Measurements from ENCODE around the gene KIF2A.

DNA sequence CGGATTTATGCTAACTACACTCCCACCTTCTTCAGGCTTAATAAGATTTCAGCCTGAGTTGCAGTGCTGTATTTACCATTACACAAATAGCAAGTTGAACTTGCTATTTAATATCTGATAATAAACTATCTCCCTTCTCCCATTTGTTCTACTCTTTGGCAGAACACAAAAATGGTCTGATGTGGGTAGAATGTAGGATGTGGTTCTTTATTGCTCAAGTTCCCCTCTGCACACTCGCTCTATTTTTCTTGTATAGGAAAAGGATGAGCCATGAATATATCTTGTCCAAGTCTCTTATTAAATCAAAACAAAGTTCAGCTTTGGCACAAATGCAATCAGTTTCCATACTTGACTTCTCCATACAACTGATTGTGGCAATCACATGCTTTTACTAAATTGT, 37.2 kb upstream of the KIF2A start:
- TF ChIP-seq, protein P1, sequence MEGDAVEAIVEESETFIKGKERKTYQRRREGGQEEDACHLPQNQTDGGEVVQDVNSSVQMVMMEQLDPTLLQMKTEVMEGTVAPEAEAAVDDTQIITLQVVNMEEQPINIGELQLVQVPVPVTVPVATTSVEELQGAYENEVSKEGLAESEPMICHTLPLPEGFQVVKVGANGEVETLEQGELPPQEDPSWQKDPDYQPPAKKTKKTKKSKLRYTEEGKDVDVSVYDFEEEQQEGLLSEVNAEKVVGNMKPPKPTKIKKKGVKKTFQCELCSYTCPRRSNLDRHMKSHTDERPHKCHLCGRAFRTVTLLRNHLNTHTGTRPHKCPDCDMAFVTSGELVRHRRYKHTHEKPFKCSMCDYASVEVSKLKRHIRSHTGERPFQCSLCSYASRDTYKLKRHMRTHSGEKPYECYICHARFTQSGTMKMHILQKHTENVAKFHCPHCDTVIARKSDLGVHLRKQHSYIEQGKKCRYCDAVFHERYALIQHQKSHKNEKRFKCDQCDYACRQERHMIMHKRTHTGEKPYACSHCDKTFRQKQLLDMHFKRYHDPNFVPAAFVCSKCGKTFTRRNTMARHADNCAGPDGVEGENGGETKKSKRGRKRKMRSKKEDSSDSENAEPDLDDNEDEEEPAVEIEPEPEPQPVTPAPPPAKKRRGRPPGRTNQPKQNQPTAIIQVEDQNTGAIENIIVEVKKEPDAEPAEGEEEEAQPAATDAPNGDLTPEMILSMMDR (optimal IDR thresholded peaks at IDR 0.05 in 1 of 3, IDR thresholded peaks at IDR 0.05 in 1 of 3, conservative IDR thresholded peaks at IDR 0.05 in 1 of 3; ENCODE audit: extremely low read depth in 1 of 3, insufficient read depth in 2 of 3, low read length in 3 of 3) = no peak
- TF ChIP-seq EZH2 (IDR thresholded peaks at IDR 0.05; ENCODE audit: low read length) = no peak
